Head of caudate nucleus (tissue), 42 donors: Measurements from ENCODE around the gene SUFU.

Experiments used
- DNase-seq, 42 donors: peaks; one replicate each; pipeline versions ENCODE4 v3.0.0 to v3.0.0-alpha.2; 2020 to 2021; ENCODE audit warnings: mixed read lengths in 7 of 42
- intact Hi-C: fragments of 100-400 bp; cut with DNase I; formaldehyde crosslinking; loops from one replicate; pipeline ENCODE4 v1.15.0; 2022

Gene SUFU

GRCh38 chr10:102580230-102580629 is 76.5 kb downstream of the SUFU start:
- intact Hi-C loops, result loop anchor here (5.0 to 10.0 kb wide), 2 partner anchors 78 to 155 kb away; partner anchors contain the start of genes ACTR1A, FBXL15 and SUFU
- DNase-seq, result no peak

- DNase-seq, result no peak
- intact Hi-C loops, result loop anchor here (5.0 to 10.0 kb wide), 2 partner anchors 79 to 157 kb away; partner anchors contain the start of genes ACTR1A, FBXL15 and SUFU
These were observed 77.6 kb downstream of the SUFU start for GRCh38 chr10:102581401-102581800.

GRCh38 chr10:102581981-102582580 is 78.3 kb downstream of the SUFU start:
- DNase-seq, result no peak
- intact Hi-C loops, result loop anchor here (5.0 to 10.0 kb wide), 2 partner anchors 80 to 157 kb away; partner anchors contain the start of genes ACTR1A, FBXL15 and SUFU

GRCh38 chr10:102583435-102584417 is 80.0 kb downstream of the SUFU start:
- intact Hi-C loops, result loop anchor here (5.0 to 10.0 kb wide), 2 partner anchors 81 to 159 kb away; partner anchors contain the start of genes ACTR1A, FBXL15 and SUFU
- DNase-seq, result peak; percentile 70 to 96 (median 91)

GRCh38 chr10:102585026-102585425 is 81.3 kb downstream of the SUFU start:
- intact Hi-C loops, result loop anchor here (10.0 kb wide), 1 partner anchor 160 kb away; the partner anchor contains the start of gene FBXL15

GRCh38 chr10:102586858-102587257 is 83.1 kb downstream of the SUFU start:
- intact Hi-C loops, result loop anchor here (10.0 kb wide), 1 partner anchor 162 kb away; the partner anchor contains the start of gene FBXL15
- DNase-seq, result no peak

More at GRCh38 chr10:102585026-102585425, 81.3 kb downstream of the SUFU start:
- DNase-seq, result no peak

GRCh38 chr10:102588875-102589274 is 85.1 kb downstream of the SUFU start:
- DNase-seq, result no peak
- intact Hi-C loops, result loop anchor here (10.0 kb wide), 1 partner anchor 164 kb away; the partner anchor contains the start of gene FBXL15

- intact Hi-C loops, result no loop called here
- no peak for DNase-seq
These were observed 89.5 kb downstream of the SUFU start for GRCh38 chr10:102593074-102593803.

GRCh38 chr10:102593804-102594079 is 90.0 kb downstream of the SUFU start:
- no peak for DNase-seq
- intact Hi-C loops, result no loop called here

GRCh38 chr10:102595293-102595692 is 91.5 kb downstream of the SUFU start:
- DNase-seq, result peak in 13 of 42 donors; percentile 34 to 68 (median 46)

GRCh38 chr10:102595897-102596296 is 92.1 kb downstream of the SUFU start:
- DNase-seq, result no peak
- intact Hi-C loops, result no loop called here

More at GRCh38 chr10:102595293-102595692, 91.5 kb downstream of the SUFU start:
- intact Hi-C loops, result no loop called here

GRCh38 chr10:102596506-102596971 is 92.8 kb downstream of the SUFU start:
- DNase-seq, result peak in 31 of 42 donors; percentile 32 to 84 (median 57)
- intact Hi-C loops, result no loop called here

- intact Hi-C loops, result no loop called here
- DNase-seq, result peak in 1 of 42 donors; percentile 35
These were observed 93.6 kb downstream of the SUFU start for GRCh38 chr10:102597131-102597991.

- intact Hi-C loops, result no loop called here
- no peak for DNase-seq
These were observed 94.5 kb downstream of the SUFU start for GRCh38 chr10:102598243-102598642.

- intact Hi-C loops, result no loop called here
- no peak for DNase-seq
These were observed 96.0 kb downstream of the SUFU start for GRCh38 chr10:102599565-102600327.

GRCh38 chr10:102600816-102601215 is 97.0 kb downstream of the SUFU start:
- intact Hi-C loops, result no loop called here
- no peak for DNase-seq

GRCh38 chr10:102601639-102602038 is 97.9 kb downstream of the SUFU start:
- no peak for DNase-seq
- intact Hi-C loops, result no loop called here
